T-helper 22 cell (primary cell): ENCODE measurements around the gene FBN1.

Experiments
- DNase-seq: peaks from one replicate; pipeline ENCODE4 v3.0.0-alpha.2; 2020; ENCODE audit warnings: low read depth

The FBN1 gene

GRCh38 chr15:48652510-48653076 is 7.1 kb upstream of the FBN1 start:
- DNase-seq = no peak

DNA sequence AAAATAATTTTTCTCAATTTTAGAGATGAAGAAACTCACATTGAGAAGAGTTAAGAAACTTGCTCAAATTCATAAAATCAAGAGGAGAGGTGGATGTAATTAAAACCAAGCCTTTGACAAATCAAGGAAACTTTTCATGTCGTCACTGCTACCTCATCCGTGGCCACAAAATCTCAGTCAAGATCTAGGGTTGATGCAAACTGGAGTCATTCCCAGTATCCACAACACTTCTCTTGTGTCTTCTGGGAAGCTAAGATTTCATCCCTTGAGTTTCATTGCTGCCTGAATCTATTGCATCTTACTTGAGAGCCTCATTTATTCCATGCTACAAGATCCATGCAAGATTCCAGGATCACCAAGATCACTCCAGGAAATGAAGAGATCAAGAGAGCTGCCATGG is 5.4 kb upstream of the FBN1 start:
- no peak for DNase-seq

GRCh38 chr15:48647962-48648361 is 2.5 kb upstream of the FBN1 start:
- DNase-seq = no peak

DNA sequence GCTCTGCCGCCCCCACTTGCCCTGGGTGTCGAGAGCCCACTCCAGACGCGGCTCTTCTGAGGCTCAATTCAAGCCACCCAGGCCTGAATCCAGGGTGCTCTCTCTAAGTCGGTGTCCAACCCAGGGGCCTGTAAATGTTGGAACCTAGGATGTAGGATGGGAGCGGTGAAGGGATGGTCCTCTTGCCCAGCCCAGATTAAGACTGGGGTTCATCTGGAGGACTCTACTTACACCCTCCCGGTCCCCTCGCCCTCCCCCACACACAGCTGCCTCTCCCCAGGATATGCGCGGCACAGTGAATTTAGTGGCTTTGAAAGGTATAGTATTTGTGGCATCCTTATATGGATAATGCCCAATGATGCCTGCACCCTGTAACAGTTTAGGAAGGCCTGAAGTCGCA is 822 bp upstream of the FBN1 start:
- no peak for DNase-seq

DNA sequence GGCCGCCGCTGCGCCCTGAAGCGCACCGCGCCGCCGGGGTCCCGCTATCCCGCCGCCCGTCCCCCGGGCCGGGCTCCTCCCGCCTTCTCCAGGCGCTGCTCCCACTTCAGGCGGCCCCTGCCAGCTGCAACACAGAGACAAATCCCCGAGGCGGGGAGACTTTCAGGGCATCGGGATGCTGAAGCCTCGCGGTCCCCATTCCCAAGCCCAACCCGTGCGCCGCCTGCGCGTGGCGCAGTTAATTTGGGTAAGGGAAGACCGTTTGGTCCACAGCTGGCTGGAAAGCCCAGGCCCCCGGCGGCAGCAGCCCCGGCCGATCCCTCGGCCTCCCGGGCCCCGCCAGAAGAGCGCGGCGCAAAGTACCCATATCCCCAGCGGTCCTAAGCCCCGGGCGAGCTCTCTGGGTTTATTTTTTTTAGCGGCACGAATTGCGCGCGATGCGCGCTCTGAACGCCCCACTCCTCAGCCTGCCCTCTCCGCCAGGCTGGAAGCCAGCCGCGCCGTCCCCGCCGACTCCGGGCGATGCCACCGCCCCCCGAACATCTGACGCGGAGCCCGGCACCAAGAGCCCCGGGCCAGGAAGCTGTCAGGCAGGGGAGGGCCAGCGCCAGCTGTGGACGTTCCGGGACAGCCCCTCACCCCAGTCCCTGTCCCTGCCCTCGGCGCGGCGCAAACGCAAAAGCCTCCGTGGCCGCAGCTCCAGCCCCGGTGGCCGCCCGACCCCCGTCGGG is 517 bp downstream of the FBN1 start:
- no peak for DNase-seq

DNA sequence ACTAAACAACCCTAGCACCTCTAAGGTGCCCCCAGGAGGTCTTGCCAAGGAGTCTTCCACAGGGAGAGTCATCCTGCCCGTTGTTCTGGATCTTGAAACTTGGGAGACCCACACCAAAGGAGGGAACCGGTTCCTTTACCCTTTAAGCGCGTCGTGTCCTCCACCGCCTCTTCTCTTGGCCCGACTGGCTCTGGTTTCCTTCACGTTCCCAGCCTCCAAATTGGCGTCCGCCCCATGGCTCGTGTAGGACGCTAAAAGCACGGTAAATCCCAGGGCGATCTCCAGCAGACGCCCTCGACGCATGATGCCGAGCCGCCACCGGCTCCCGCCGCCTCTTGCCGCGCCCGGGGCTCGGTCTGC is 1.1 kb downstream of the FBN1 start:
- no peak for DNase-seq

GRCh38 chr15:48643776-48644466 is 1.6 kb downstream of the FBN1 start:
- DNase-seq = no peak

GRCh38 chr15:48643206-48643605 is 2.3 kb downstream of the FBN1 start:
- DNase-seq = no peak

DNA sequence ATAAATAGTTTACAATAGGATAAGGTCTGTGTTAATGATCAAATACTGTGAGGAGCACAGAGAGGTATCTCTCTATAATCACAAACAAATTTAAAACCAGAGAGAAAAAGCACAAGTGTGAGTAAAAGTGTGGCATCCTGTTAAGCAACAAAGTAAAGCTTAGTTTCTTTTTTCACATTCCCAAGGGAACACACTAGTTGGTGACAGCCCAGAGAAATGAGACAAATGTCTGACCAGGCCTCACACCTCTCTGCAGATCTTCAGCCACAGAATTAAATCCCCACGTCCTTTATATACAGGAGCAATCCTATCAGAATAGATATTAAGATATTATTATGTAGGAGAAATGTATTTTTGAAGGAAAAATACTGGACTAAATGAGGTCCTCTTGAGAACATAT is 2.7 kb downstream of the FBN1 start:
- DNase-seq = no peak

DNA sequence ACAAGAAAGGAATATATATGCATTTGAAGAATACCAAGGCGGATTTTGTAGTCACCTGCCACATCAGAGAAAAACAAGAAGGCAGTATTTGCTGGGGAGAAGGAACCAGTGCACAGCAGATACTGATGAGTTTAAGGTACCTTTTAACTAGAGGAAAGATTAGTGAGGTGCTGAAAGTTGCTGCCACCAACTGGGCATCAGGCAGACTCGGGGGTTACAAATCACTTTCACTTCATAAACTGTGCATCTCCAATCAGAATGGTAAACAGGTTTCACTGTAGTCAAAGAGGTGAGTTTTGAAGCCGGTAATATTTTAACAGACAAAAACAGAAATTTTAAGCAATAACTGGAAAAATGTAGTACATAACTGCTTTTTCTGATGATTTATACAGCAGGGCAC is 4.1 kb downstream of the FBN1 start:
- DNase-seq = no peak

DNA sequence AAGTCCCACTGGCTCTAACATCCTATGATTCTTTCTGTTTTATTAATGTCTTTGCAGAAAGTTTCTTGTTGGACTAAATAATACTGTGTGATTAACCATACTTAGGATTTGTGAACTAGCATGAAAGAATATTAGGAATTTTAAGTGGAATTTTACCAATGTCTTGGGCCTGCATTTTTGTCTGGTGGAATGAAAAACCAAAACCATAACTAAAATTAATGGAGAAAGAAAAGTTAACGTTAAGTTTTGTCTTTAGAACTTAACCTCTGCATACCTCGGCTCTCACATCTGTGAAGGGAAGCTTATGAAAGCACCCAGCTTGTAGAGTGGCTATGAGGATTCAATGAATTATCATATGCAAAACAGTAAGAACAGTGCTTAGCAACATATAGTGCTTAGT is 6.5 kb downstream of the FBN1 start:
- DNase-seq = no peak

DNA sequence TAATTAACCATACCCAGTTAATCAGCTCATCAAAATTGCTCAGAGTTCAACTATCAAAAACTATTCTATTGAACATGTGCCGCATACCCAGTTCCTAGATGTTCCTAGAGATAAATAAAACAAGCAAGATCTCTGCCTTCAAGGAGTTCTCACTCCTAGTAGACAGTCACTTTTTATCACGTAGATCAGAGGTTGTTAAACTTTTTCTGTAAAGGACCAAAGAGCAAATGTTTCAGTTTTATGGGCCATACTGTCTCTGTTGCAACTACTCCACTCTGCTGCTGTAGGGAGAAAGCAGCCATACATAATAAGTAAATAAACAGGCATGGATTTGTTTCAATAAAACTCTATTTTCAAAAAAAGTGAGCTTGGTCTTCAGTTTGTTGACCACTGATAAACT is 7.9 kb downstream of the FBN1 start:
- no peak for DNase-seq

GRCh38 chr15:48636511-48636910 is 9.0 kb downstream of the FBN1 start:
- no peak for DNase-seq

GRCh38 chr15:48634893-48635292 is 10.6 kb downstream of the FBN1 start:
- no peak for DNase-seq

GRCh38 chr15:48634096-48634495 is 11.4 kb downstream of the FBN1 start:
- DNase-seq = no peak

- no peak for DNase-seq
These were observed 12.9 kb downstream of the FBN1 start for GRCh38 chr15:48632651-48633050.

DNA sequence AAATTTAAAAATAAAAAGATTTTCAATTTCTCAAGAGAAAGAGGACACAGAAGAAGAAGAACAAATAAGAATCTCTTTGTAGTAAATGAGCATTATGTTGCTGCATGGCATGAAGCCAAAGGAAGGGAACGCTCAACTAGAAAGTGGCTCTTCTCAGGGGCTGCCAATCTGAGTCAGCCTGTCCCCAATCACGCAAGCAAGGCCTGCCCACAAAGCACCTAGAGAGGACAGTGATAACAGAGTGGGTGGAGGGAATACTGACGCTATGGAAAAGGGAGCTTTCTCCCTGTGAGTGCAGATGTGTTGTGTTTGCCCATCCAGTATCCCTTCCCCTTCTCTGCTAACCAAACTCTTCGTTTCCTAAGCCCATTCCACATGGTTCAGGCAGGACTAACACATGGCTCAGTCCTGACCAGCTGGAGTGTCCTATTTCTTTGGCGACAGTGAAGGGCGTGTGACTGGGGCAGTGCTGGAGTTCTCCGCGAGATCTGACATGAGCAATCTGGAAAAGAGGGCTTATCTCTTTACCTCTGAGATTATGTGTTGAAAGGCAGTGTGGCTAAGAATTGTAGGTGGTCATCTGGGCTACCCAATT is 14.2 kb downstream of the FBN1 start:
- DNase-seq = no peak

GRCh38 chr15:48630245-48630644 is 15.3 kb downstream of the FBN1 start:
- DNase-seq = no peak

DNA sequence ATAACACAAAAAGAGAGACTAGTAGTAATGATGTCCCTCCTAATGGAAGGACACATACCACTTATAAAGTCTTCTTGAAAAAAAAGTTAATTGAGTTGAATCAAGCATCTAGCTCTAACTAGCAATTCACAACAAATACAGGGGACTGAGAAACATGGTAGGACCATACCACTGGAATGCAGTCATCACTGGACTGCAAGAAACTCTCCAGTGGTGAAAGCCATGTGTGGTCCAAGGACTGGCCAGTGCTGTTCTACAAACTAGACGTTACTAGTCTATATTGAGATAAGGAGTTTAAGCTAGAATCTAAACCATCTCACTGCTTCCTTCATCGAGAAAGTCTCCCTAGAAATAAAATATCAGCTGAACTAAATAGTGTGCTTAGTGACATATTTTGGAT is 16.7 kb downstream of the FBN1 start:
- DNase-seq = no peak

DNA sequence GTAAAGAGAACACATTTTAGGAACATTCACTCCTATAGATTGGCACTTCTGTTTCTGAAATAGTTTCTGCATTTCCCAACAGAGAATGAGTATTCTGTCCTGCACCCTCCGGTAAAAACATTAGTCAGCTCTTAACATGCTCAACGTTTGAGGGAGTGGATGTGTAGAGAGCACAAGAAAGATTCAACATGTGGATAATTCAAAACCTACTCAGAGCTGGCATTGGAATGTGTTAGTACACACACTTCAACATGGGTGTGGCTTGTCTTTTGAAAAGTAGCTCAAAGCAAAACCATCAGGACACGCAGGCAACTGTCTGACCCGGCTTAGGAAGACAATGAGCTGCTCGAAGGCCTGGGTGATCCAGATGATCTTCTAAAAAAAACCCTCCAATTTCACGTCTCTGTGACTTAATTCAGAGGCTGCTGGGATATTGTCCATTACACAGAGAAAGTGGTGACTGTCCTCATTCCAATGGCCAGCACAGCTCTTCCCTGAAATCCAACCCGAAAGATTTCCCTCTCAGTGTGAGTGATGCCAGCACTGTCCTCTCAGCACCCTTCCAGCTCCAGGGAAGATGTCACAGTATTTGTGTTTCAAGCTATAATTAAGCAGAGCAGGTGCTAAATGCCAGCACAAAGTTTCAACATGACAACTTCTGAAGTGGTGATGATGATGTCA is 18.1 kb downstream of the FBN1 start:
- DNase-seq = no peak

- no peak for DNase-seq
These were observed 20.4 kb downstream of the FBN1 start for GRCh38 chr15:48625126-48625525.

- no peak for DNase-seq
These were observed 20.8 kb downstream of the FBN1 start for GRCh38 chr15:48624700-48625099.

- no peak for DNase-seq
These were observed 22.1 kb downstream of the FBN1 start for GRCh38 chr15:48623456-48623855.
